H1 (cell line): Measurements from ENCODE around the gene PITPNC1. TPM values are rescaled to one million over a fixed set of nuclear protein-coding genes. Genes with fewer than 3 reads are reported as not detected.

Source experiments
- CTCF ChIA-PET: fragments of 300-600 bp; sonication (Branson Sonifier 250); formaldehyde crosslinking; loops from one replicate; lab custom pipeline; 2021; ENCODE audit not compliant: partially characterized antibody; lab: Charles Lee
- POLR2A ChIA-PET: fragments of 300-600 bp; sonication (Branson Sonifier 250); formaldehyde crosslinking; loops from one replicate; lab custom pipeline; 2021; ENCODE audit warnings: inconsistent platforms; ENCODE audit not compliant: partially characterized antibody; lab: Charles Lee
- DNase-seq, 2 experiments: peaks; one replicate each; pipeline versions ENCODE4 v3.0.0 to v3.0.0-alpha.2; 2010 to 2022; ENCODE audit warnings: low spot score in 2 of 2, low read depth in 1 of 2, mixed read lengths in 1 of 2
- FAIRE-seq: peaks from 2 replicates; lab custom pipeline; 2011; peaks lifted over from hg19 to GRCh38; lab: Jason Lieb, UNC
- H2AFZ ChIP-seq: 2 replicates; pipeline ENCODE4 v1.8.1; 2012; ENCODE audit warnings: low read length, inconsistent platforms
- H2AK5ac ChIP-seq: 2 replicates; pipeline ENCODE4 v1.6.1; 2013; ENCODE audit warnings: low read depth, low read length
- H2BK120ac ChIP-seq: replicated peaks from 2 replicates; pipeline ENCODE3; 2013; ENCODE audit warnings: low read depth, low read length, inconsistent platforms
- H2BK12ac ChIP-seq: 2 replicates; pipeline ENCODE4 v1.6.1; 2013; ENCODE audit warnings: low read depth, low read length
- H2BK15ac ChIP-seq: 2 replicates; pipeline ENCODE4 v1.6.1; 2013; ENCODE audit warnings: low read length
- H2BK20ac ChIP-seq: 2 replicates; pipeline ENCODE4 v1.6.1; 2013; ENCODE audit warnings: low read length
- H2BK5ac ChIP-seq: 2 replicates; pipeline ENCODE4 v1.6.1; 2013; ENCODE audit warnings: low read depth, low read length
- H3K14ac ChIP-seq: 2 replicates; pipeline ENCODE4 v1.6.1; 2013; ENCODE audit warnings: inconsistent platforms; ENCODE audit not compliant: insufficient read length
- H3K18ac ChIP-seq: 2 replicates; pipeline ENCODE4 v1.6.1; 2013; ENCODE audit warnings: low read length; ENCODE audit errors: extremely low read depth
- H3K23ac ChIP-seq: 2 replicates; pipeline ENCODE4 v1.6.1; 2013; ENCODE audit warnings: inconsistent platforms; ENCODE audit not compliant: insufficient read length
- H3K23me2 ChIP-seq: 2 replicates; pipeline ENCODE4 v1.6.1; 2013; ENCODE audit warnings: low read depth, low read length
- H3K27ac ChIP-seq: 2 replicates; pipeline ENCODE4 v1.6.1; 2011; ENCODE audit warnings: low read depth, low read length, inconsistent platforms
- H3K27me3 ChIP-seq, 4 experiments: replicated peaks in 1 of 4; 1 replicate in 1 of 4; 2 replicates in 3 of 4; pipeline versions ENCODE4 v1.6.1 to v1.8.1; 2011 to 2013; ENCODE audit warnings: low read length in 3 of 4, mild to moderate bottlenecking in 3 of 4, inconsistent platforms in 2 of 4, mixed read lengths in 2 of 4, moderate library complexity in 1 of 4; ENCODE audit not compliant: control insufficient read depth in 3 of 4, insufficient read depth in 3 of 4; ENCODE audit errors: extremely low read depth in 1 of 4
- H3K36me3 ChIP-seq, 4 experiments: 2 replicates each; pipeline versions ENCODE4 v1.6.1 to v1.8.1; 2011 to 2013; ENCODE audit warnings: mild to moderate bottlenecking in 4 of 4, low read length in 3 of 4, moderate library complexity in 2 of 4, control low read depth in 1 of 4, inconsistent platforms in 1 of 4; ENCODE audit not compliant: insufficient read depth in 4 of 4, control insufficient read depth in 2 of 4
- H3K4ac ChIP-seq: replicated peaks from 2 replicates; pipeline ENCODE3; 2013; ENCODE audit warnings: low read length, low read depth, mixed read lengths, inconsistent platforms; ENCODE audit not compliant: insufficient read length
- H3K4me1 ChIP-seq, 4 experiments: replicated peaks in 1 of 4; 1 replicate in 1 of 4; 2 replicates in 3 of 4; pipeline versions ENCODE4 v1.6.1 to v1.8.1; 2011 to 2013; ENCODE audit warnings: low read length in 3 of 4, inconsistent platforms in 2 of 4, mixed read lengths in 1 of 4; ENCODE audit not compliant: insufficient read depth in 4 of 4, control insufficient read depth in 3 of 4
- H3K4me2 ChIP-seq, 2 experiments: 2 replicates each; pipeline versions ENCODE4 v1.6.1 to v1.8.1; 2011 to 2013; ENCODE audit warnings: low read depth in 2 of 2, low read length in 2 of 2, control low read depth in 1 of 2, inconsistent platforms in 1 of 2, mild to moderate bottlenecking in 1 of 2; ENCODE audit not compliant: insufficient read depth in 1 of 2
- H3K4me3 ChIP-seq, 4 experiments: fragments of 200-600, 300-600 bp in 1 of 4; sonication (generic), shearing (Covaris generic), sonication (Bioruptor Twin) in 1 of 4; 2 replicates each; pipeline versions ENCODE4 v1.5.1 to v1.8.1; 2011 to 2016; ENCODE audit warnings: low read length in 4 of 4, low read depth in 3 of 4, control low read depth in 2 of 4, inconsistent platforms in 2 of 4, mild to moderate bottlenecking in 2 of 4, mixed read lengths in 1 of 4, moderate library complexity in 1 of 4; ENCODE audit not compliant: insufficient read depth in 2 of 4; ENCODE audit errors: extremely low read depth in 1 of 4
- H3K56ac ChIP-seq: replicated peaks from 2 replicates; pipeline ENCODE3; 2013; ENCODE audit warnings: low read depth, mild to moderate bottlenecking, mixed read lengths, low read length, inconsistent platforms; ENCODE audit not compliant: insufficient read length
- H3K79me1 ChIP-seq: 2 replicates; pipeline ENCODE4 v1.6.1; 2013; ENCODE audit warnings: low read depth, low read length, control low read depth
- H3K79me2 ChIP-seq, 2 experiments: 2 replicates each; pipeline versions ENCODE4 v1.6.1 to v1.8.1; 2012 to 2013; ENCODE audit warnings: low read length in 2 of 2, mild to moderate bottlenecking in 2 of 2, inconsistent platforms in 1 of 2; ENCODE audit not compliant: insufficient read depth in 2 of 2, control insufficient read depth in 1 of 2
- H3K9ac ChIP-seq, 4 experiments: replicated peaks in 1 of 4; 1 replicate in 1 of 4; 2 replicates in 3 of 4; pipeline versions ENCODE4 v1.6.1 to v1.8.1; 2011 to 2013; ENCODE audit warnings: low read depth in 3 of 4, low read length in 3 of 4, control low read depth in 2 of 4, mild to moderate bottlenecking in 2 of 4, moderate library complexity in 2 of 4, inconsistent platforms in 1 of 4; ENCODE audit errors: extremely low read depth in 1 of 4
- H3K9me3 ChIP-seq, 2 experiments: 2 replicates each; pipeline versions ENCODE4 v1.6.1 to v1.8.1; 2012 to 2013; ENCODE audit warnings: mild to moderate bottlenecking in 2 of 2, moderate library complexity in 2 of 2, control low read depth in 1 of 2, inconsistent platforms in 1 of 2, low read depth in 1 of 2, low read length in 1 of 2, mixed read lengths in 1 of 2; ENCODE audit not compliant: insufficient read depth in 2 of 2
- H4K20me1 ChIP-seq, 2 experiments: replicated peaks in 1 of 2; 2 replicates each; pipeline versions ENCODE3 to v1.8.1; 2011 to 2013; ENCODE audit warnings: inconsistent platforms in 2 of 2, low read length in 2 of 2, mild to moderate bottlenecking in 1 of 2; ENCODE audit not compliant: insufficient read depth in 2 of 2, control insufficient read depth in 1 of 2
- H4K5ac ChIP-seq: 2 replicates; pipeline ENCODE4 v1.6.1; 2013; ENCODE audit warnings: low read length, low read depth, mixed read lengths, inconsistent platforms; ENCODE audit not compliant: insufficient read length
- H4K8ac ChIP-seq: 2 replicates; pipeline ENCODE4 v1.8.0; 2013; ENCODE audit warnings: mild to moderate bottlenecking, moderate library complexity, low read length, inconsistent platforms; ENCODE audit not compliant: insufficient read depth; ENCODE audit errors: extremely low read depth
- H4K91ac ChIP-seq: replicated peaks from 2 replicates; pipeline ENCODE3; 2013; ENCODE audit warnings: low read length, mixed read lengths, inconsistent platforms; ENCODE audit not compliant: insufficient read length
- CREB1 ChIP-seq: IDR thresholded peaks from 2 replicates; pipeline ENCODE4 v1.6.1; 2012; ENCODE audit warnings: inconsistent platforms
- EP300 ChIP-seq, 2 experiments: IDR thresholded peaks; 1 replicate in 1 of 2; 2 replicates in 1 of 2; pipeline ENCODE4 v1.6.1; 2011 to 2012; ENCODE audit warnings: low read depth in 2 of 2, low read length in 2 of 2, mild to moderate bottlenecking in 2 of 2, borderline replicate concordance in 1 of 2, inconsistent platforms in 1 of 2, moderate library complexity in 1 of 2
- JUND ChIP-seq: IDR thresholded peaks from 2 replicates; pipeline ENCODE4 v1.6.1; 2011; ENCODE audit warnings: mild to moderate bottlenecking, improper control_type of control experiment, low read length
- MAFK ChIP-seq: IDR thresholded peaks from 2 replicates; pipeline ENCODE4 v1.6.1; 2012; ENCODE audit warnings: low read depth, mild to moderate bottlenecking, improper control_type of control experiment, low read length
- PHF8 ChIP-seq: fragments of 200-600 bp; sonication (generic); conservative IDR thresholded peaks from 2 replicates; pipeline ENCODE4 v1.7.1; 2012; ENCODE audit warnings: low read depth, mild to moderate bottlenecking, inconsistent platforms, low read length, moderate library complexity
- POLR2AphosphoS5 ChIP-seq: IDR thresholded peaks from 2 replicates; pipeline ENCODE4 v1.6.1; 2011; ENCODE audit warnings: low read depth, low read length
- POU5F1 ChIP-seq: IDR thresholded peaks from 2 replicates; pipeline ENCODE4 v1.6.1; 2011; ENCODE audit warnings: low read depth, mild to moderate bottlenecking, low read length, moderate library complexity
- RAD21 ChIP-seq, 2 experiments: IDR thresholded peaks in 1 of 2; conservative IDR thresholded peaks in 1 of 2; 2 replicates each; pipeline ENCODE4 v1.6.1; 2011; ENCODE audit warnings: low read depth in 2 of 2, low read length in 2 of 2, improper control_type of control experiment in 1 of 2, inconsistent platforms in 1 of 2, mild to moderate bottlenecking in 1 of 2, moderate library complexity in 1 of 2
- RBBP5 ChIP-seq: IDR thresholded peaks from 2 replicates; pipeline ENCODE4 v1.7.1; 2012; ENCODE audit warnings: low read depth, mild to moderate bottlenecking, inconsistent platforms, low read length, moderate library complexity, borderline replicate concordance
- RFX5 ChIP-seq: IDR thresholded peaks from 2 replicates; pipeline ENCODE4 v1.6.1; 2011; ENCODE audit warnings: low read depth, low read length, improper control_type of control experiment, borderline replicate concordance
- SP4 ChIP-seq: IDR thresholded peaks from 2 replicates; pipeline ENCODE4 v1.6.1; 2012; ENCODE audit warnings: low read length, inconsistent platforms
- SRF ChIP-seq: IDR thresholded peaks from 2 replicates; pipeline ENCODE4 v1.6.1; 2011; ENCODE audit warnings: mild to moderate bottlenecking, low read depth, low read length, moderate library complexity
- YY1 ChIP-seq: IDR thresholded peaks from 2 replicates; pipeline ENCODE4 v1.6.1; 2011; ENCODE audit warnings: low read depth, mild to moderate bottlenecking, low read length
- WGBS, 2 experiments: shearing (Covaris generic) in 1 of 2; methylation state at CpG; one replicate each; pipeline versions ENCODE4 v1.1.6 to v1.1.7; 2013 to 2015; ENCODE audit warnings: low lambda C conversion rate in 2 of 2, mixed read lengths in 2 of 2, inconsistent platforms in 1 of 2, low coverage in 1 of 2, missing lambda C conversion rate in 1 of 2; ENCODE audit not compliant: insufficient replicate concordance in 2 of 2, insufficient coverage in 1 of 2, insufficient read length in 1 of 2; ENCODE audit errors: extremely low coverage in 1 of 2, missing lambda C conversion rate in 1 of 2; 5-methylcytosine and 5-hydroxymethylcytosine counted together
- polyA plus RNA-seq, 7 experiments: library from polyadenylated mRNA; depleted of rRNA in 3 of 7; stranded (reverse) in 5 of 7; unstranded in 2 of 7; fragments of >200 nt in 5 of 7; fragments of 200-250 nt in 2 of 7; gene quantifications; 1 replicate in 5 of 7; 2 replicates in 1 of 7; 4 replicates in 1 of 7; pipeline versions ENCODE4 v1.2.1 to v1.2.3, GENCODE V29; 2011 to 2013; ENCODE audit warnings: missing spikeins in 2 of 7, mixed read lengths in 2 of 7
- total RNA-seq: library from RNA; stranded (reverse); fragmentation: NEBNext Ultra II Directional; extraction: Animal tissue kit (Norgen Biotek cat#: 25700); gene quantifications from 2 replicates; pipeline ENCODE4 v1.2.1, GENCODE V29; 2021
- TF ChIP-seq, protein P1 (sequence below): IDR thresholded peaks from 2 replicates; pipeline ENCODE4 v1.6.1; 2011; ENCODE audit warnings: low read depth, mild to moderate bottlenecking, low read length; ENCODE audit not compliant: insufficient read depth

The PITPNC1 gene
- total and polyA plus RNA-seq, 2 of the 8 experiments (the other 6 are each of a cell fraction or from before 2014, with no cell fraction given) = 17.6 to 54.7 TPM

DNA sequence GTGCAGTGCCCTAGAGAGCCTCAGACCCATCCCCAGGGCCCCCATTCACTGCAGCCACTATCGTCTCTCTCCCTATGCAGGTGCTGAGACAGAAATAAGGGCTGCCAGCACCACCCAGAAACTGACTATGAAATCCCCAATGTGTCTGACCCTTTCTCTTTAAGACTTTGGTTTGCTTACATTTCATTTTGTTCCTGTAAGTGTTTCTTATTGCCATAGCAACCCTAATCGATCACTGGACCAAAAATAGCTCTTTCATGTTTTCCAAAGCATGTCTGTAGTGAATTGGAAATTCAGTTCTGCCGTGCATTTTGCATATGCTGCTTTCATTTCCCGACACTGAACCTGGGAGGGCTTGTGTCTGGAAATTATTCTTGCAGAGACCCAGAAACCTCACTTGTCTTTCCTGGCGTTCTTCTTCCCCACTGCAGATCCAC, 192.0 kb downstream of the PITPNC1 start:
- no peak overlapping the region for H2BK12ac ChIP-seq
- no peaks in the 10 kb centered on the region; the same call in 1 of the 2 replicates for H3K79me1 ChIP-seq
- no peaks in the 10 kb centered on the region for H3K9me3 ChIP-seq
- DNase-seq (no peak), FAIRE-seq (no peak)
- H3K56ac ChIP-seq = no peak overlapping the region
- H3K4me3 ChIP-seq = no peak overlapping the region
- CTCF ChIA-PET = interaction anchor here (0.6 to 2.6 kb wide), 4 partner anchors 9 to 40 kb away, joined by 3 to 18 read pairs (median 4); no protein-coding TSS in a partner anchor
- no peak overlapping the region for H2BK20ac ChIP-seq
- POLR2A ChIA-PET = no interaction called here
- H3K4ac ChIP-seq = no peak overlapping the region
- no peak overlapping the region for H2BK5ac ChIP-seq
- peaks cover under 1% of the 10 kb centered on the region; the same call in 1 of the 2 replicates for H3K23me2 ChIP-seq
- no peak overlapping the region for H2BK120ac ChIP-seq
- no peak overlapping the region for H3K4me2 ChIP-seq
- no peak overlapping the region for H3K18ac ChIP-seq
- no peak overlapping the region for H4K5ac ChIP-seq
- H4K20me1 ChIP-seq = no peaks in the 10 kb centered on the region
- no peak overlapping the region for H2AK5ac ChIP-seq
- no peak overlapping the region for H2BK15ac ChIP-seq
- no peak overlapping the region for H4K91ac ChIP-seq
- no peak overlapping the region for H4K8ac ChIP-seq
- H3K9ac ChIP-seq = no peak overlapping the region
- no peak overlapping the region for H3K27ac ChIP-seq
- H3K36me3 ChIP-seq = no peaks in the 10 kb centered on the region; a peak in 1 of 8 replicates
- H2AFZ ChIP-seq = no peak overlapping the region
- H3K27me3 ChIP-seq = no peaks in the 10 kb centered on the region
- no peak overlapping the region for H3K23ac ChIP-seq
- no peaks in the 10 kb centered on the region for H3K4me1 ChIP-seq
- no peaks in the 10 kb centered on the region for H3K79me2 ChIP-seq
- 94% methylated on average over 5 of the region's 5 CpGs; no CpG with 5 or more reads in 1 of the 2 experiments for WGBS, 2 experiments
- no peak overlapping the region for H3K14ac ChIP-seq
- TF ChIP-seq PHF8 = no peak
- TF ChIP-seq, protein P1, sequence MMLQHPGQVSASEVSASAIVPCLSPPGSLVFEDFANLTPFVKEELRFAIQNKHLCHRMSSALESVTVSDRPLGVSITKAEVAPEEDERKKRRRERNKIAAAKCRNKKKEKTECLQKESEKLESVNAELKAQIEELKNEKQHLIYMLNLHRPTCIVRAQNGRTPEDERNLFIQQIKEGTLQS = no peak
- TF ChIP-seq POU5F1 = no peak
- no peak for TF ChIP-seq SRF
- TF ChIP-seq EP300 (IDR thresholded peaks at IDR 0.05; ENCODE audit: borderline replicate concordance in 1 of 2, low read depth in 2 of 2, low read length in 2 of 2) = no peak
- TF ChIP-seq RAD21 (IDR thresholded peaks at IDR 0.05 in 1 of 2, conservative IDR thresholded peaks at IDR 0.05 in 1 of 2; ENCODE audit: low read depth in 2 of 2, low read length in 2 of 2) = no peak
- TF ChIP-seq CREB1 = no peak
- no peak for TF ChIP-seq RFX5
- no peak for TF ChIP-seq RBBP5
- no peak for TF ChIP-seq MAFK
- no peak for TF ChIP-seq JUND
- TF ChIP-seq POLR2AphosphoS5 = no peak
- no peak for TF ChIP-seq YY1
- TF ChIP-seq SP4 = no peak
